ENCODE results near the gene TMEM258.

- no peak for TF ChIP-seq EZH2 (IDR thresholded peaks at IDR 0.05; ENCODE audit: insufficient read depth, poor library complexity, severe bottlenecking)
- no peak for TF ChIP-seq EZH2phosphoT487 (IDR thresholded peaks at IDR 0.05; ENCODE audit: insufficient read depth, low read depth)
These were observed 45.1 kb upstream of the TMEM258 start for GRCh38 chr11:61837411-61838005.
